Testis (tissue), 3 donors: ENCODE results near the gene ASIC2. TPM values are rescaled to one million over a fixed set of nuclear protein-coding genes. Genes with fewer than 3 reads are reported as not detected.

Source experiments
- DNase-seq: peaks from one replicate; pipeline ENCODE4 v3.0.0-alpha.2; 2019
- H3K27ac ChIP-seq, 2 donors: fragments of 200-600 bp; sonication (generic); one replicate each; pipeline ENCODE4 v1.5.1; 2019
- H3K27me3 ChIP-seq: fragments of 200-600 bp; sonication (generic); one replicate; pipeline ENCODE4 v1.5.1; 2019
- H3K36me3 ChIP-seq: fragments of 200-600 bp; sonication (generic); one replicate; pipeline ENCODE4 v1.5.1; 2017; ENCODE audit warnings: low read depth; ENCODE audit errors: missing control alignments
- H3K4me1 ChIP-seq: fragments of 200-600 bp; sonication (generic); one replicate; pipeline ENCODE4 v1.5.1; 2019
- H3K4me3 ChIP-seq, 2 donors: fragments of 200-600 bp; sonication (generic); one replicate each; pipeline ENCODE4 v1.5.1; 2017 to 2019
- H3K9me3 ChIP-seq: fragments of 200-600 bp; sonication (generic); one replicate; pipeline ENCODE4 v1.5.1; 2017
- CTCF ChIP-seq, 3 experiments: fragments of 450-650 bp in 2 of 3; fragments of 200-600 bp in 1 of 3; sonication (generic) in 1 of 3; IDR thresholded peaks; one replicate each; pipeline ENCODE4 v1.5.1; 2016 to 2019; ENCODE audit warnings: antibody characterized with exemption in 3 of 3, mild to moderate bottlenecking in 2 of 3, moderate library complexity in 1 of 3
- POLR2A ChIP-seq: fragments of 450-650 bp; IDR thresholded peaks from one replicate; pipeline ENCODE4 v1.6.1; 2017; ENCODE audit warnings: antibody characterized with exemption, mild to moderate bottlenecking, moderate library complexity
- WGBS, 2 donors: methylation state at CpG; one replicate each; pipeline ENCODE4 v1.1.5; 2018; 5-methylcytosine and 5-hydroxymethylcytosine counted together
- intact Hi-C: fragments of 100-400 bp; cut with DNase I; formaldehyde crosslinking; loops from one replicate; pipeline ENCODE4 v1.15.1; 2023; ENCODE audit warnings: low total_unique reads
- polyA plus RNA-seq: library from polyadenylated mRNA; stranded (reverse); fragments of 350-450 nt; fragmentation: Illumina TruSeq; extraction: RNeasy Lipid Tissue Mini Kit (QIAGEN cat#74804); gene quantifications from one replicate; pipeline ENCODE4 v1.2.3, GENCODE V29; 2014; ENCODE audit warnings: low read depth, low replicate concordance; ENCODE audit not compliant: insufficient read depth
- total RNA-seq, 2 donors: library from RNA; depleted of rRNA; stranded (reverse); fragments of >200 nt; gene quantifications; one replicate each; pipeline ENCODE4 v1.2.3, GENCODE V29; 2016

ASIC2 gene
- total and polyA plus RNA-seq, 3 donors from 2014 or later = 0.73 to 1.0 (median 0.81) TPM

DNA sequence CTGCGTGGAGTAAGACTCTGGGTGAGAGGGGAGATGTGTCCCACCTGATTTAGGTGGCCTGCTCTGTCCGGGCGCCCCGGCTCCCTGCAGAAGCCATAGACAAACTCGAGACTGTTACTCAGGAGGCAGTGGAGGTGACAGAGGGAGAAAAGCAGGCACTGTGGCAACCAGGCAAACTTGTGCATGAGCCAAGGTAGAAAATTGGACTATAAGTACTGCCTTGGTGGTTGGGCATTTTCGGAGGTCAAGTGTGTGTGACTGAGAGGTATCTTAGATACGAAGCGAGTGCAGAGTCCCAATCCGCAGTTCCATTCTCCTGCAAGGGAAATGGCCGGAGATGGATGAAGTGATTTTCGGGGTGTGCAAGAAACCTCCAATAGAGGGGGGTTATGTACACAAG, 328.6 kb downstream of the ASIC2 start:
- Histone ChIP-seq H3K27me3 (no peaks in the 10 kb centered on the region), H3K36me3 (no peaks in the 10 kb centered on the region), H3K4me1 (peaks cover 3% of the 10 kb centered on the region), H3K9me3 (no peaks in the 10 kb centered on the region), H3K4me3 (no peak overlapping the region), H3K27ac (no peak overlapping the region)
- 85 to 89% methylated on average over 10 to 11 of the region's 11 CpGs for WGBS, 2 donors
- no peak for DNase-seq
- TF ChIP-seq POLR2A (no peak), CTCF (IDR thresholded peaks at IDR 0.05) (no peak)
- intact Hi-C loops = no loop called here
